ENCODE measurements around the gene DEFB127.

Gene DEFB127

DNA sequence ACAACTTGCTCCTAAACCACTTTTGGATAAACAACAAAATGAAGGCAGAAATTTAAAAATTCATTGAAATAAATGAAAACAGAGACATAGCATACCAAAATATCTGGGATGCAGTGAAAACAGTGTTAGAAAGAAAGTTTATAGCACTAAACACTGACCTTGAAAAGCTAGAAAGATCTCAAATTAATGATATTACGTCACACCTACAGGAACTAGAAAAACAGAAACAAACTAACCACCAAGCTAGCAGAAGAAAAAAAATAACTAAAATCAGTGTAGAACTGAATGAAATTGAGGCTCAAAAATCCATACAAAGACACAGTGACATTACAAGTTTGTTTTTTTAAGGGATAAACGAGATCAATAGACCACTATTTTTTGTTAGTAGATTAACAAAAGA lies 27.0 kb downstream of the DEFB127 start:
- no peak for TF ChIP-seq CTCF (IDR thresholded peaks at IDR 0.05; ENCODE audit: low read length)
- no peak for TF ChIP-seq EZH2 (IDR thresholded peaks at IDR 0.05; ENCODE audit: borderline replicate concordance, low read length)
- Histone ChIP-seq H3K4me2 (ENCODE audit: low read length) (no peak overlapping the region), H3K9ac (ENCODE audit: low read length) (no peak overlapping the region), H4K20me1 (ENCODE audit: insufficient read depth, low read length) (no peaks in the 10 kb centered on the region), H3K4me1 (ENCODE audit: insufficient read depth, low read length, severe bottlenecking) (no peaks in the 10 kb centered on the region), H3K36me3 (ENCODE audit: insufficient read depth, low read length) (no peaks in the 10 kb centered on the region), H3K27ac (ENCODE audit: low read depth, low read length, poor library complexity, severe bottlenecking) (no peak overlapping the region), H3K4me3 (ENCODE audit: low read depth, low read length, poor library complexity, severe bottlenecking) (no peak overlapping the region), H3K79me2 (ENCODE audit: insufficient read depth, low read length) (no peaks in the 10 kb centered on the region), H2AFZ (ENCODE audit: low read length) (no peak overlapping the region), H3K9me2 (ENCODE audit: low read depth, low read length) (no peaks in the 10 kb centered on the region), H3F3A (ENCODE audit: insufficient read depth, low read length) (no peaks in the 10 kb centered on the region), H3K9me3 (ENCODE audit: low read length) (no peaks in the 10 kb centered on the region), H3K27me3 (ENCODE audit: insufficient read depth, low read length) (no peaks in the 10 kb centered on the region)

DNA sequence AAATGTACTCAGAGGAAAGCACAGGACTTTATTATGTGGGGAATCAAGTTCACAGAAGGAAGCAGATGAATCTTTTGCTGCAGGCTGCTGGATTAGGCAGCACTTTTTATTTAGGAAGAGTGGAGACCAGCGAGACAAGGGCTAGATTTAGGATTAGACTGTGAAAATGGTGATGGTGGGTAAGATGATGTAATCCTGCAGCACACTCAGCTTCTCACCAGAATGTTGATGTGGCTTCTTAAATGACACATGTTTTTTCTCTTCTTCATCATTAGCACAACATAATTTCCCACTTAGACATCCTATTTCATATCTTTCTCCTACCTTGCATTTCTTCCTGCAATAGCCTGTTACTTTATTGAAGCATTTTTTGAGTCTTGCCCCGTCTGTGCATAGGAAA lies 30.5 kb downstream of the DEFB127 start:
- H3K9me2 ChIP-seq (ENCODE audit: low read depth, low read length): no peaks in the 10 kb centered on the region
- H3K4me3 ChIP-seq (ENCODE audit: low read depth, low read length, poor library complexity, severe bottlenecking): no peak overlapping the region
- no peak overlapping the region for H2AFZ ChIP-seq (ENCODE audit: low read length)
- H3K27ac ChIP-seq (ENCODE audit: low read depth, low read length, poor library complexity, severe bottlenecking): no peak overlapping the region
- no peaks in the 10 kb centered on the region for H3K9me3 ChIP-seq (ENCODE audit: low read length)
- H3F3A ChIP-seq (ENCODE audit: insufficient read depth, low read length): no peaks in the 10 kb centered on the region
- no peaks in the 10 kb centered on the region for H3K36me3 ChIP-seq (ENCODE audit: insufficient read depth, low read length)
- no peak overlapping the region for H3K9ac ChIP-seq (ENCODE audit: low read length)
- H3K27me3 ChIP-seq (ENCODE audit: insufficient read depth, low read length): no peaks in the 10 kb centered on the region
- no peak overlapping the region for H3K4me2 ChIP-seq (ENCODE audit: low read length)
- TF ChIP-seq CTCF (IDR thresholded peaks at IDR 0.05; ENCODE audit: low read length) (no peak), EZH2 (IDR thresholded peaks at IDR 0.05; ENCODE audit: borderline replicate concordance, low read length) (no peak)
- H3K4me1 ChIP-seq (ENCODE audit: insufficient read depth, low read length, severe bottlenecking): no peaks in the 10 kb centered on the region
- no peaks in the 10 kb centered on the region for H4K20me1 ChIP-seq (ENCODE audit: insufficient read depth, low read length)
- H3K79me2 ChIP-seq (ENCODE audit: insufficient read depth, low read length): no peaks in the 10 kb centered on the region

DNA sequence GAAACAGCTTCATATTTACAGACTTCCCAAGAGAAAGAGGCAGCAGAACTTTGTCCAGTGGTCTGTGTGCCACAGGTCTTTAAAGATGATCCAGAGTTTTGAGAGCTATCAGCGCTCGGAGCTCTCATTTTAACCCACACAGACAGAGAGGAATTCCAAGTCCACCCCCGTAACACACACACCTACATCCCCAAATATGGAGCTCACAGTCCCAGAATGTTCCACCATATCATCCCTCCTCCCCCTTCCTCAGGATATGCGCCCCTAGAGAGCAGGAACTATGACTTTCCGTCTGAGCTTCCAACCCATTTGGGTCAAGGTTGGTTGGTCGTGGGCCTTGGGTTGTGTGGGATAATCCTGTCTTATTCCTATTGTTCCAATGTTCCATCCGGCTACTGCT lies 32.4 kb downstream of the DEFB127 start, which contains the start of gene DEFB128:
DEFB128 (minus strand) TSS at position 101 of the 400 bp plus-strand sequence; CDS start at position 13, 88 bp downstream.
- Histone ChIP-seq H3K27me3 (ENCODE audit: insufficient read depth, low read length) (no peaks in the 10 kb centered on the region), H3K9me2 (ENCODE audit: low read depth, low read length) (no peaks in the 10 kb centered on the region), H3K4me2 (ENCODE audit: low read length) (no peak within 1 kb of the TSS), H3K27ac (ENCODE audit: low read depth, low read length, poor library complexity, severe bottlenecking) (no peak within 1 kb of the TSS), H3K36me3 (ENCODE audit: insufficient read depth, low read length) (no peaks in the 10 kb centered on the region), H3K9ac (ENCODE audit: low read length) (no peak within 1 kb of the TSS), H3F3A (ENCODE audit: insufficient read depth, low read length) (no peaks in the 10 kb centered on the region), H3K79me2 (ENCODE audit: insufficient read depth, low read length) (no peaks in the 10 kb centered on the region), H4K20me1 (ENCODE audit: insufficient read depth, low read length) (no peaks in the 10 kb centered on the region), H3K9me3 (ENCODE audit: low read length) (no peaks in the 10 kb centered on the region), H3K4me1 (ENCODE audit: insufficient read depth, low read length, severe bottlenecking) (no peaks in the 10 kb centered on the region), H3K4me3 (ENCODE audit: low read depth, low read length, poor library complexity, severe bottlenecking) (no peak within 1 kb of the TSS), H2AFZ (ENCODE audit: low read length) (no peak within 1 kb of the TSS)
- TF ChIP-seq EZH2 (IDR thresholded peaks at IDR 0.05; ENCODE audit: borderline replicate concordance, low read length): no peak
- no peak for TF ChIP-seq CTCF (IDR thresholded peaks at IDR 0.05; ENCODE audit: low read length)

All from OCI-LY1 (cell line).